GM18519 (cell line): ENCODE results near the gene NOP9.
A peak's percentile ranks its signal among the peaks of the same experiment; 100 is the strongest.

Source experiments
- ATAC-seq: cut with Tn5 transposase; IDR thresholded peaks from one replicate; pipeline ENCODE4 v1.9.1; 2021; ENCODE audit warnings: mild to moderate bottlenecking, moderate library complexity; ENCODE audit not compliant: unreplicated experiment, low FRiP score

NOP9 gene

GRCh38 chr14:24262821-24263733, 36.6 kb upstream of the NOP9 start, which contains the start of gene TGM1:
Gene TGM1, minus strand, starts transcription at chr14:24263177. Its CDS starts 825 bp downstream, at chr14:24262352.
- ATAC-seq = no peak

GRCh38 chr14:24263848-24264247, 35.8 kb upstream of the NOP9 start:
- ATAC-seq = no peak

GRCh38 chr14:24264298-24264697, 35.4 kb upstream of the NOP9 start:
- ATAC-seq = no peak

GRCh38 chr14:24266344-24267244, 33.1 kb upstream of the NOP9 start:
- ATAC-seq = no peak

GRCh38 chr14:24267516-24267915, 32.1 kb upstream of the NOP9 start:
- no peak for ATAC-seq

- ATAC-seq = no peak
Observed at GRCh38 chr14:24268225-24268624, 31.4 kb upstream of the NOP9 start.

- ATAC-seq = no peak
Observed at GRCh38 chr14:24269368-24269767, 30.3 kb upstream of the NOP9 start.

GRCh38 chr14:24269910-24270536, 29.6 kb upstream of the NOP9 start:
- ATAC-seq = no peak

GRCh38 chr14:24270537-24271133, 29.0 kb upstream of the NOP9 start:
- ATAC-seq = no peak

- ATAC-seq = peak; percentile 78
Observed at GRCh38 chr14:24271134-24271833, 28.4 kb upstream of the NOP9 start, which contains the start of gene RABGGTA. Gene RABGGTA, minus strand, starts transcription at chr14:24271597. Its CDS starts 482 bp downstream, at chr14:24271115.

GRCh38 chr14:24271834-24272263, 27.8 kb upstream of the NOP9 start:
- ATAC-seq = no peak

- ATAC-seq = no peak
Observed at GRCh38 chr14:24272467-24272866, 27.2 kb upstream of the NOP9 start.

GRCh38 chr14:24273422-24273998, 26.1 kb upstream of the NOP9 start:
- no peak for ATAC-seq

GRCh38 chr14:24274101-24274543, 25.5 kb upstream of the NOP9 start:
- ATAC-seq = peak; percentile 39

GRCh38 chr14:24277071-24277470, 22.6 kb upstream of the NOP9 start:
- ATAC-seq = no peak

- ATAC-seq = no peak
Observed at GRCh38 chr14:24277606-24278321, 21.9 kb upstream of the NOP9 start.

- no peak for ATAC-seq
Observed at GRCh38 chr14:24278424-24278823, 21.2 kb upstream of the NOP9 start.
